Epithelial cell of esophagus (primary cell): ENCODE results near the gene TENM3.

Source experiments
- DNase-seq: peaks from one replicate; pipeline ENCODE4 v3.0.0; 2010; ENCODE audit warnings: low read depth
- H3K4me3 ChIP-seq: 2 replicates; pipeline ENCODE4 v1.5.1; 2011; ENCODE audit warnings: mild to moderate bottlenecking, low read length, control low read depth
- CTCF ChIP-seq: IDR thresholded peaks from 2 replicates; pipeline ENCODE4 v1.5.1; 2011; ENCODE audit warnings: low read depth, mild to moderate bottlenecking, low read length, control low read depth, inconsistent platforms; ENCODE audit not compliant: insufficient read depth; ENCODE audit errors: missing control alignments

The TENM3 gene

GRCh38 chr4:182825003-182825402 is 581.8 kb downstream of the TENM3 start:
- no peak for TF ChIP-seq CTCF
- H3K4me3 ChIP-seq = no peak overlapping the region
- DNase-seq = no peak

- no peak overlapping the region for H3K4me3 ChIP-seq
- TF ChIP-seq CTCF = no peak
- no peak for DNase-seq
These were observed 582.6 kb downstream of the TENM3 start for GRCh38 chr4:182825786-182826185.

GRCh38 chr4:182826391-182826790 is 583.2 kb downstream of the TENM3 start:
- DNase-seq = no peak
- no peak overlapping the region for H3K4me3 ChIP-seq
- no peak for TF ChIP-seq CTCF

GRCh38 chr4:182827166-182827565 is 584.0 kb downstream of the TENM3 start:
- TF ChIP-seq CTCF = no peak
- H3K4me3 ChIP-seq = no peak overlapping the region
- DNase-seq = no peak

GRCh38 chr4:182827954-182828353 is 584.8 kb downstream of the TENM3 start:
- DNase-seq = no peak
- no peak overlapping the region for H3K4me3 ChIP-seq
- no peak for TF ChIP-seq CTCF

- no peak overlapping the region for H3K4me3 ChIP-seq
- no peak for TF ChIP-seq CTCF
These were observed 585.3 kb downstream of the TENM3 start for GRCh38 chr4:182828360-182829025.

GRCh38 chr4:182829196-182829595 is 586.0 kb downstream of the TENM3 start:
- TF ChIP-seq CTCF = no peak
- no peak overlapping the region for H3K4me3 ChIP-seq
- no peak for DNase-seq

More at GRCh38 chr4:182828360-182829025, 585.3 kb downstream of the TENM3 start:
- DNase-seq = no peak
